Right lobe of liver (tissue), 6 donors: ENCODE results near the gene MT1G. TPM values are rescaled to one million over a fixed set of nuclear protein-coding genes. Genes with fewer than 3 reads are reported as not detected.
A peak's percentile ranks its signal among the peaks of the same experiment; 100 is the strongest.
"Not testable (repeated sequence)": the region's sequence is repeated elsewhere in the genome, so short reads cannot be mapped to it uniquely, and the experiment has no call there.

Experiments
- ATAC-seq, 4 donors: fragments of 200-7000 bp; cut with Tn5 transposase; one replicate each; pipeline ENCODE4 v1.9.1; 2020; ENCODE audit warnings: mild to moderate bottlenecking in 4 of 4, moderate library complexity in 4 of 4
- DNase-seq, 3 donors: peaks; one replicate each; pipeline ENCODE4 v3.0.0-alpha.2; 2020
- H3K27ac ChIP-seq, 3 donors: fragments of 200-600 bp; one replicate each; pipeline ENCODE4 v1.8.0; 2022
- H3K27me3 ChIP-seq, 2 donors: fragments of 200-600 bp; one replicate each; pipeline ENCODE4 v1.8.0; 2022
- H3K36me3 ChIP-seq, 4 donors: fragments of 200-600 bp; sonication (generic) in 1 of 4; one replicate each; pipeline versions ENCODE4 v1.5.1 to v1.8.0; 2017 to 2022; ENCODE audit warnings: control low read depth in 1 of 4
- H3K4me1 ChIP-seq, 4 donors: fragments of 200-600 bp; sonication (generic) in 1 of 4; one replicate each; pipeline versions ENCODE4 v1.5.1 to v1.8.0; 2017 to 2022; ENCODE audit warnings: control low read depth in 1 of 4
- H3K4me3 ChIP-seq, 3 donors: fragments of 200-600 bp; one replicate each; pipeline ENCODE4 v1.8.0; 2022
- H3K9me3 ChIP-seq, 4 donors: fragments of 200-600 bp; sonication (generic) in 1 of 4; one replicate each; pipeline versions ENCODE4 v1.5.1 to v1.8.0; 2017 to 2022; ENCODE audit warnings: control low read depth in 1 of 4
- CTCF ChIP-seq, 4 donors: fragments of 200-600 bp in 3 of 4; fragments of 450-650 bp in 1 of 4; IDR thresholded peaks; one replicate each; pipeline versions ENCODE4 v1.5.1 to v1.8.0; 2016 to 2022; ENCODE audit warnings: antibody characterized with exemption in 4 of 4, mild to moderate bottlenecking in 2 of 4
- POLR2A ChIP-seq: fragments of 450-650 bp; IDR thresholded peaks from one replicate; pipeline ENCODE4 v1.6.1; 2017; ENCODE audit warnings: antibody characterized with exemption, mild to moderate bottlenecking
- WGBS: methylation state at CpG from one replicate; pipeline ENCODE4 v1.1.6; 2018; ENCODE audit warnings: low coverage, low lambda C conversion rate; ENCODE audit not compliant: insufficient coverage; ENCODE audit errors: missing lambda C conversion rate; 5-methylcytosine and 5-hydroxymethylcytosine counted together
- intact Hi-C, 2 donors: fragments of 100-400 bp; cut with DNase I; formaldehyde crosslinking; loops; one replicate each; pipeline versions ENCODE4 v1.11.2 to v1.14.1; 2022
- total RNA-seq, 6 experiments: library from RNA; depleted of rRNA in 2 of 6; stranded (reverse); fragments of >200 nt in 2 of 6; fragmentation: NEBNext Ultra II Directional in 3 of 6; extraction: Animal tissue kit (Norgen Biotek cat#: 25700) in 3 of 6; gene quantifications; one replicate each; pipeline versions ENCODE4 v1.1.0 to v1.2.4, GENCODE V29; 2016 to 2023
- donor health status: DM: no; HTN: yes; CAD: no.
- donor health status: DM: no; HTN: no; CAD: no.
- donor health status: DM: no; HTN: no; CAD: no.
- donor health status: DM: no; HTN: yes; CAD: no.
- donor health status: DM: no; HTN: yes; CAD: no.

The MT1G gene
- total RNA-seq, 6 experiments from 2014 or later, result 490 to 8,056 (median 1,365) TPM

DNA sequence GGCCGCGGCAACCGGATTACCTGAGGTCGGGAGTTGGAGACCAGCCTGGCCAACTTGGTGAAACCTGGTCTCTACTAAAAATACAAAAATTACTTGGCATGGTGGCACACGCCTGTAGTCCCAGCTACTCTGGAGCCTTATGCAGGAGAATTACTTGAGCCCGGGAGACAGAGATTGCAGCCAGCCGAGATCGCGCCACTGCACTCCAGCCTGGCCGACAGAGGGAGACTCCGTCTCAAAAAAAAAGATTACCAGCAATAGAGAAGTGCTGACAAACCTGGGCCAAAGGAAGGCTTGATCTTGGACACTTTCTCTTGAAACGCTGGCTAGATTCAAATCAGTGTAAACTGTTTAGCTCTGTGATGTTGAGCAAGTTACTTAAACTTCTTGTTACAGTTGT, 6.1 kb upstream of the MT1G start:
- Histone ChIP-seq H3K27ac (no peak overlapping the region), H3K4me1 (peaks cover 0 to 3% (median 0%) of the 10 kb centered on the region in 4 donors), H3K4me3 (no peak overlapping the region), H3K36me3 (no peaks in the 10 kb centered on the region), H3K27me3 (no peaks in the 10 kb centered on the region), H3K9me3 (no peaks in the 10 kb centered on the region)
- WGBS, result 25% methylated on average over 12 of the region's 12 CpGs
- DNase-seq (no peak), ATAC-seq (peak; percentile 28 to 63 (median 44))
- intact Hi-C loops, result no loop called here
- TF ChIP-seq POLR2A, result no peak
- TF ChIP-seq CTCF (IDR thresholded peaks at IDR 0.05), result peak; percentile 66 to 78 (median 72)

DNA sequence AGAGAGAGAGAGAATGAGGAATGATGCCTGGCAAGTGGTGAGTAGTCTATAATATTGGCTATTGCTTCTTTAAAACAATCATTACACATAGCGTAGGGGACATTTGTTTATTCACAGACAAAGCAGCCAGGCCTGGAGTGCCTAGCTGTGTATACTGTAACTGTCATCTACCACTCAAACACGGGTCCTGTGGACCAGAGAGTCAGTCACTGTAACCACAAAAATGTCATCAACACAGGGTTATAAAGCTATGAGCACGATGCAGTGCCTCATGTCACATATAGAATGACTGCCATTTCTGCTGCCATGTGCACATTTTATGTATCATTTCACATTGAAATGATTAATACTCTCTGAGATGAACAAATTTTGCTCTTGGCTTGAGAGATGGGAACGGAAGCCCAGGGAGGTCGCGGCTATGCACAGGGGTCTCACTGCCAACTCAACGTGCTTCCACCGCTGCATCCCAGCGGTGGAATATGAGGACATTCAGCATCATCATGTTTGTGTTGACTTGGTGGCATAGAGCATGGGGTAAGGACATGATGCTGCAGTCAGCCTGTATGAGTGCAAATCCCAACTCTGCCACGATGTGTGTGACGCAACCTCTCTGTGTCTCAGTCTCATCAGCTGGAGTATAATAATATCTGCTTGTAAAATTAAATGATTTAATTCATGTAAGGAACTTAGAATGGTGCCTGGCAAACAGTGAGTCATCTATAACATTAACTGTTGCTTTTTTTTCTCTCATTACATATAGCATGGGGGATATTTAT, 5.1 kb upstream of the MT1G start:
- no peaks in the 10 kb centered on the region for H3K27me3 ChIP-seq
- intact Hi-C loops, result no loop called here
- peaks cover 0 to 9% (median 0%) of the 10 kb centered on the region in 4 donors for H3K4me1 ChIP-seq
- ATAC-seq (no peak), DNase-seq (no peak)
- no peaks in the 10 kb centered on the region for H3K36me3 ChIP-seq
- H3K9me3 ChIP-seq, result no peaks in the 10 kb centered on the region
- H3K27ac ChIP-seq, result no peak overlapping the region
- TF ChIP-seq POLR2A, result no peak
- no peak for TF ChIP-seq CTCF (IDR thresholded peaks at IDR 0.05)
- H3K4me3 ChIP-seq, result no peak overlapping the region
- 80% methylated on average over 10 of the region's 11 CpGs for WGBS

DNA sequence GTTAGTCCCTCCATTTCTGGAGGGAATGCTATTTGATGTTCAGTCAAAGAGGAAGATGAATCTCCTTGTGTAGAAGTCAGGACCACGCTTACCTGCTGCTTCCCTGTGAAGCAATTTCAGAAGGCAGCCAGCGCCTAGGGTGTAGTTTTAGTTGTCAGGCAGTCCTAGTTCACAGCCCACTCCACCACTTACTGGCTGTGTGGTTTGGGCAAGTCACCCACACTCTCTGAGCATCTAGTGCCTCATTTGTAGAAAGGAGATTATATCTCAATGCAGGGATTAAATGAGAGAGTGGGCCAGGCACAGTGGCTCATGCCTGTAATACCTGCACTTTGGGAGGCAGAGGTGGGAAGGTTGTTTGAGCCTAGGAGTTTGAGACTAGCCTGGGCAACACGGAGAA, 4.3 kb upstream of the MT1G start:
- 77% methylated on average over 3 of the region's 3 CpGs for WGBS
- H3K9me3 ChIP-seq, H3K27me3 ChIP-seq, H3K4me3 ChIP-seq, H3K36me3 ChIP-seq, intact Hi-C loops, H3K4me1 ChIP-seq, DNase-seq, ATAC-seq: not testable (repeated sequence)
- H3K27ac ChIP-seq, result peak overlapping the region in 1 of 3 donors; percentile 88

DNA sequence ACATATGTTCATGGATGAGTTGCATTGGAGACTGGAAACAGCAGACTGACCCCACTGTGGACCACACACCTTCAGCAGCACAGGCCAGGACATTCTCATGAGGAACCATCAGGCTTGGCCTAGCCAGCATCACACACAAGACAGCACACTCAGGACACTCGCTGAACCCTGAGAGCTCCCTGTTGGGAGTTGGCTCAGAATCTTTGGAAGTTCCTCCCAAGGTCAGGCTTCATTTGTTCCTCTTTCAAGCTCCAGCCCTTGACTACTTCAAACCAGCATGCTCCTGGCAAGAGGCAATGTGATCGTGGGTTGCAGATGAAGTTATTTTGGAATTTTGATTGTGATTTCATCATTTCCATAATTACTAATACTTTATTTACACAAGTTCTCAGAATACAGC, 3.8 kb upstream of the MT1G start:
- intact Hi-C loops, H3K27me3 ChIP-seq, ATAC-seq, DNase-seq, H3K4me1 ChIP-seq, H3K36me3 ChIP-seq, H3K9me3 ChIP-seq: not testable (repeated sequence)
- H3K27ac ChIP-seq, result peak overlapping the region in 1 of 3 donors; percentile 88
- 14% methylated on average over 1 of the region's 2 CpGs for WGBS
- peak overlapping the region in 1 of 3 donors; percentile 73 for H3K4me3 ChIP-seq

- no CpG with 5 or more reads among the region's 2 CpGs for WGBS
- Histone ChIP-seq H3K27me3 (no peaks in the 10 kb centered on the region), H3K27ac (peak overlapping the region in 2 of 3 donors; percentile 69 to 88), H3K4me3 (peak overlapping the region; percentile 18 to 85 (median 73)), H3K36me3 (no peaks in the 10 kb centered on the region), H3K9me3 (no peaks in the 10 kb centered on the region), H3K4me1 (peaks cover 0 to 9% (median 0%) of the 10 kb centered on the region in 4 donors)
- ATAC-seq (no peak), DNase-seq (no peak)
- TF ChIP-seq POLR2A (no peak), CTCF (IDR thresholded peaks at IDR 0.05) (no peak)
- intact Hi-C loops, result no loop called here
Measured at GRCh38 chr16:56670620-56670934, 2.7 kb upstream of the MT1G start.
